ENCODE measurements around the gene MAGEB1.

MAGEB1 gene

GRCh38 chrX:30296408-30297254, 49.7 kb downstream of the MAGEB1 start:
- no peak for DNase-seq (ENCODE audit: low spot score)

DNA sequence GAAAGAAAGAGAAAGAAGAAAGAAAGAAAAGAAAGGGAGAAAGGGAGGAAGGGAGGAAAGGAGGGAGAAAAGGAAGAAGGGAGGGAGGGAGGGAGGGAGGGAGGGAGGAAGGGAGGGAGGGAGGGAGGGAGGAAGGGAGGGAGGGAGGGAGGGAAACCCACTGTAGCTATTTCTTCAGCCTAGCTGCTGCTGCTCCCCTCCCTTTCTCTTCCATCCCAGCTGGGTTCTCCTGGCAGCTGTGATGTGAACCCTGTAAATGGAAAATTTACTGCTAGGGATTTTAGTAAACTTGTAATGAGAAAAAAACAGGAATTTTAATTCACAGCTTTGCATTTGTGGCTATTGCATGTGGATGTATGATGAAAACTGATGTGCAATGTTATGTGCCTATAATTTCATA, 54.3 kb downstream of the MAGEB1 start:
- DNase-seq (ENCODE audit: low spot score): no peak

Measured in NAMALWA (cell line).